ENCODE measurements around the gene CEP78. TPM values are rescaled to one million over a fixed set of nuclear protein-coding genes. Genes with fewer than 3 reads are reported as not detected.

Gene CEP78
- total RNA-seq, 1 donor from 2014 or later = 21.5 TPM

DNA sequence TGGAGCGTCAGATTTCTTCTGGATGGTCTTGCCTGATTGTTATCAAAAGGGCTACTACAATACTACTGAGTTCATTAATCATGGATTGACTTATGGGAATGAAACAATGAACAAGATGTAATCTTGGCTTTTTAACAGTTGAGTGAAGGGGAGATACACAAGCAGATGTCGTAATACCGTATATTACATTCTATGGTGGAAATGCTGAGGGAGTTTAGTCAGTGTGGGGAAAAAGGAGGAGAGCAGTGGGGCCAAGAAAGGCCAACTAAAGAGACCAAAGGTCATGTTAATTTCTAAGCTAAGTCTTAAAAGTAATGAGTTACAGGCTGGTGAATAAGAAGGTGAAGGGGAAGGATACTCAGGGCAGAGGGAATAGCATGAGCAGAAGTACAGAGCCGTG, 32.0 kb downstream of the CEP78 start:
- Histone ChIP-seq H3K4me3 (ENCODE audit: insufficient read depth, low read depth, low read length) (no peak overlapping the region), H3K4me2 (ENCODE audit: low read length) (no peak overlapping the region), H2AFZ (ENCODE audit: low read depth, low read length) (no peak overlapping the region), H4K20me1 (ENCODE audit: insufficient read depth, low read length) (no peaks in the 10 kb centered on the region), H3K36me3 (ENCODE audit: insufficient read depth, low read length) (peaks cover 17% of the 10 kb centered on the region), H3K9me3 (ENCODE audit: insufficient read depth, low read depth, low read length) (no peaks in the 10 kb centered on the region), H3K27me3 (ENCODE audit: insufficient read depth, low read length) (no peaks in the 10 kb centered on the region), H3K9ac (ENCODE audit: low read length) (no peak overlapping the region), H3K4me1 (ENCODE audit: insufficient read depth, low read length) (no peaks in the 10 kb centered on the region), H3K27ac (ENCODE audit: low read depth, low read length) (no peak overlapping the region), H3K79me2 (ENCODE audit: insufficient read depth, low read length) (no peaks in the 10 kb centered on the region)
- H3K27ac Mint-ChIP-seq (ENCODE audit: unreplicated experiment) = no peak overlapping the region
- H3K36me3 Mint-ChIP-seq (ENCODE audit: low read depth, unreplicated experiment) = peaks cover 3% of the 10 kb centered on the region
- H3K27me3 Mint-ChIP-seq (ENCODE audit: low read depth, unreplicated experiment) = no peaks in the 10 kb centered on the region
- TF ChIP-seq EZH2 (IDR thresholded peaks at IDR 0.05; ENCODE audit: insufficient read depth, low read length) = no peak
- TF ChIP-seq, protein P1, sequence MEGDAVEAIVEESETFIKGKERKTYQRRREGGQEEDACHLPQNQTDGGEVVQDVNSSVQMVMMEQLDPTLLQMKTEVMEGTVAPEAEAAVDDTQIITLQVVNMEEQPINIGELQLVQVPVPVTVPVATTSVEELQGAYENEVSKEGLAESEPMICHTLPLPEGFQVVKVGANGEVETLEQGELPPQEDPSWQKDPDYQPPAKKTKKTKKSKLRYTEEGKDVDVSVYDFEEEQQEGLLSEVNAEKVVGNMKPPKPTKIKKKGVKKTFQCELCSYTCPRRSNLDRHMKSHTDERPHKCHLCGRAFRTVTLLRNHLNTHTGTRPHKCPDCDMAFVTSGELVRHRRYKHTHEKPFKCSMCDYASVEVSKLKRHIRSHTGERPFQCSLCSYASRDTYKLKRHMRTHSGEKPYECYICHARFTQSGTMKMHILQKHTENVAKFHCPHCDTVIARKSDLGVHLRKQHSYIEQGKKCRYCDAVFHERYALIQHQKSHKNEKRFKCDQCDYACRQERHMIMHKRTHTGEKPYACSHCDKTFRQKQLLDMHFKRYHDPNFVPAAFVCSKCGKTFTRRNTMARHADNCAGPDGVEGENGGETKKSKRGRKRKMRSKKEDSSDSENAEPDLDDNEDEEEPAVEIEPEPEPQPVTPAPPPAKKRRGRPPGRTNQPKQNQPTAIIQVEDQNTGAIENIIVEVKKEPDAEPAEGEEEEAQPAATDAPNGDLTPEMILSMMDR (IDR thresholded peaks at IDR 0.05; ENCODE audit: insufficient read depth, low read depth, low read length) = no peak
- FAIRE-seq = no peak
- no peak for DNase-seq (ENCODE audit: low read depth)
- no peaks in the 10 kb centered on the region for H3K4me1 Mint-ChIP-seq (ENCODE audit: low read depth, unreplicated experiment)
- no peaks in the 10 kb centered on the region for H3K9me3 Mint-ChIP-seq (ENCODE audit: unreplicated experiment)
- H3K4me3 Mint-ChIP-seq (ENCODE audit: unreplicated experiment) = no peak overlapping the region

DNA sequence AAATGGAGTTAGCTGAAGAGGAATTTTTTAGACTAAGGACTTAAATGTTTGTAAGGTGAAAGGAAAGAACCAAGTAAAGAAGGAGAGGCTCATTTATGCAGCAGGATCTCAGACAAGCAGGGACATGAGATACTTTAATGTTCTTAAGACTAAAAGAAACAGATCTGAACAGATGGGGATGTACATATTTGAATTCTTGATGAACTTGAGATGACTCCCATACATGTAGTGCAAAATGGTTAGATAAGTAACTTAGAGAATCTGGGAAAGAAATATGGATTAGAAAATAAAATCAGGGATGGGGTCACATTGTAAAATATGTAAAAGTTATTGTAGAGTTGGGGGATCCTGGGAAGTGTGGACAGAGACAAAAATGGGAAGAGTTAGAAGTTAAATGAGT, 33.9 kb downstream of the CEP78 start:
- H3K36me3 Mint-ChIP-seq (ENCODE audit: low read depth, unreplicated experiment) = peaks cover 3% of the 10 kb centered on the region
- no peak overlapping the region for H3K4me3 Mint-ChIP-seq (ENCODE audit: unreplicated experiment)
- no peak for FAIRE-seq
- H3K4me1 ChIP-seq (ENCODE audit: insufficient read depth, low read length) = no peaks in the 10 kb centered on the region
- peaks cover 7% of the 10 kb centered on the region for H3K4me1 Mint-ChIP-seq (ENCODE audit: low read depth, unreplicated experiment)
- no peaks in the 10 kb centered on the region for H4K20me1 ChIP-seq (ENCODE audit: insufficient read depth, low read length)
- no peaks in the 10 kb centered on the region for H3K27me3 ChIP-seq (ENCODE audit: insufficient read depth, low read length)
- no peak overlapping the region for H3K27ac ChIP-seq (ENCODE audit: low read depth, low read length)
- H3K9me3 ChIP-seq (ENCODE audit: insufficient read depth, low read depth, low read length) = no peaks in the 10 kb centered on the region
- no peak overlapping the region for H3K27ac Mint-ChIP-seq (ENCODE audit: unreplicated experiment)
- peaks cover 14% of the 10 kb centered on the region for H3K36me3 ChIP-seq (ENCODE audit: insufficient read depth, low read length)
- no peaks in the 10 kb centered on the region for H3K79me2 ChIP-seq (ENCODE audit: insufficient read depth, low read length)
- H2AFZ ChIP-seq (ENCODE audit: low read depth, low read length) = no peak overlapping the region
- no peak overlapping the region for H3K4me3 ChIP-seq (ENCODE audit: insufficient read depth, low read depth, low read length)
- TF ChIP-seq EZH2 (IDR thresholded peaks at IDR 0.05; ENCODE audit: insufficient read depth, low read length) = no peak
- TF ChIP-seq, protein P1 (IDR thresholded peaks at IDR 0.05; ENCODE audit: insufficient read depth, low read depth, low read length) = no peak
- H3K27me3 Mint-ChIP-seq (ENCODE audit: low read depth, unreplicated experiment) = no peaks in the 10 kb centered on the region
- H3K4me2 ChIP-seq (ENCODE audit: low read length) = no peak overlapping the region
- no peaks in the 10 kb centered on the region for H3K9me3 Mint-ChIP-seq (ENCODE audit: unreplicated experiment)
- no peak for DNase-seq (ENCODE audit: low read depth)
- H3K9ac ChIP-seq (ENCODE audit: low read length) = no peak overlapping the region

DNA sequence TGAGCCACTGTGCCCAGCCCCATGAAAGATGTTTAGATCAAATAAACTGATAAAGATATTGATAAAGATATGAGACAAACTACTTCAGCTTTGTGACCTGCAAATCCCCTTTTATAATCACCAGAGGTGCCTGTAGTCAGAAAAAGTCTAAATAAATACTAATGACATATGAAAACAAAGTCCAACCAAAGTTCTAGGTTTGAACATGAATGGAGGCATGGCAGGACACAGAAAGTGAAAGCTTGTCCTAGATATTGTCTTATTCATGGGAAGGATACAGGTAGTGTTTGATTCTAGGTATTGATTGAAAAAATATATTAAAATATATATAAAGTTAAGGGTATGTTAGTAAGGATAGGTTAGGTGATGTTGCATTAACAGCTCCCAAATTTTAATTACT, 36.4 kb downstream of the CEP78 start:
- H3K9ac ChIP-seq (ENCODE audit: low read length) = no peak overlapping the region
- H3K4me1 Mint-ChIP-seq (ENCODE audit: low read depth, unreplicated experiment) = peaks cover 7% of the 10 kb centered on the region
- no peak overlapping the region for H3K27ac ChIP-seq (ENCODE audit: low read depth, low read length)
- no peak overlapping the region for H3K27ac Mint-ChIP-seq (ENCODE audit: unreplicated experiment)
- H3K9me3 Mint-ChIP-seq (ENCODE audit: unreplicated experiment) = no peaks in the 10 kb centered on the region
- no peaks in the 10 kb centered on the region for H3K27me3 Mint-ChIP-seq (ENCODE audit: low read depth, unreplicated experiment)
- H3K4me1 ChIP-seq (ENCODE audit: insufficient read depth, low read length) = no peaks in the 10 kb centered on the region
- no peak overlapping the region for H3K4me2 ChIP-seq (ENCODE audit: low read length)
- no peaks in the 10 kb centered on the region for H3K79me2 ChIP-seq (ENCODE audit: insufficient read depth, low read length)
- H2AFZ ChIP-seq (ENCODE audit: low read depth, low read length) = no peak overlapping the region
- H3K36me3 Mint-ChIP-seq (ENCODE audit: low read depth, unreplicated experiment) = no peaks in the 10 kb centered on the region
- no peaks in the 10 kb centered on the region for H3K36me3 ChIP-seq (ENCODE audit: insufficient read depth, low read length)
- TF ChIP-seq, protein P1 (IDR thresholded peaks at IDR 0.05; ENCODE audit: insufficient read depth, low read depth, low read length) = no peak
- no peak for TF ChIP-seq EZH2 (IDR thresholded peaks at IDR 0.05; ENCODE audit: insufficient read depth, low read length)
- DNase-seq (ENCODE audit: low read depth) (no peak), FAIRE-seq (no peak)
- no peaks in the 10 kb centered on the region for H3K27me3 ChIP-seq (ENCODE audit: insufficient read depth, low read length)
- H4K20me1 ChIP-seq (ENCODE audit: insufficient read depth, low read length) = no peaks in the 10 kb centered on the region
- no peak overlapping the region for H3K4me3 Mint-ChIP-seq (ENCODE audit: unreplicated experiment)
- H3K9me3 ChIP-seq (ENCODE audit: insufficient read depth, low read depth, low read length) = no peaks in the 10 kb centered on the region
- no peak overlapping the region for H3K4me3 ChIP-seq (ENCODE audit: insufficient read depth, low read depth, low read length)
